Liver (tissue), 9 donors: Measurements from ENCODE around the gene ZBTB7B. TPM values are rescaled to one million over a fixed set of nuclear protein-coding genes. Genes with fewer than 3 reads are reported as not detected.
"Not testable (repeated sequence)": the region's sequence is repeated elsewhere in the genome, so short reads cannot be mapped to it uniquely, and the experiment has no call there.

ENCODE experiments used
- DNase-seq: peaks from one replicate; pipeline ENCODE4 v3.0.0-alpha.2; 2017; ENCODE audit warnings: low spot score
- H3K27ac ChIP-seq, 2 donors: one replicate each; pipeline ENCODE4 v1.7.0; 2013; ENCODE audit warnings: inconsistent platforms in 2 of 2, low read length in 2 of 2, control low read depth in 1 of 2, low read depth in 1 of 2, mild to moderate bottlenecking in 1 of 2
- H3K27me3 ChIP-seq, 4 donors: one replicate each; pipeline versions ENCODE4 v1.6.1 to v1.7.0; 2013; ENCODE audit warnings: low read length in 3 of 4, inconsistent platforms in 1 of 4, mild to moderate bottlenecking in 1 of 4, moderate library complexity in 1 of 4; ENCODE audit not compliant: control insufficient read depth in 4 of 4, insufficient read depth in 4 of 4
- H3K36me3 ChIP-seq, 4 donors: one replicate each; pipeline versions ENCODE4 v1.6.1 to v1.7.0; 2013; ENCODE audit warnings: low read length in 3 of 4, mild to moderate bottlenecking in 3 of 4, low read depth in 1 of 4, moderate library complexity in 1 of 4; ENCODE audit not compliant: control insufficient read depth in 4 of 4, insufficient read depth in 3 of 4
- H3K4me1 ChIP-seq, 4 donors: one replicate each; pipeline versions ENCODE4 v1.6.1 to v1.7.0; 2013; ENCODE audit warnings: low read length in 3 of 4, mild to moderate bottlenecking in 3 of 4, moderate library complexity in 1 of 4; ENCODE audit not compliant: control insufficient read depth in 4 of 4, insufficient read depth in 4 of 4
- H3K4me3 ChIP-seq, 3 donors: one replicate each; pipeline versions ENCODE4 v1.6.1 to v1.7.0; 2013; ENCODE audit warnings: low read length in 3 of 3, control low read depth in 1 of 3, low read depth in 1 of 3, mild to moderate bottlenecking in 1 of 3
- H3K9ac ChIP-seq, 2 donors: one replicate each; pipeline ENCODE4 v1.7.0; 2013; ENCODE audit warnings: low read length in 2 of 2, mild to moderate bottlenecking in 2 of 2, moderate library complexity in 2 of 2, control low read depth in 1 of 2, low read depth in 1 of 2
- H3K9me3 ChIP-seq, 4 donors: one replicate each; pipeline versions ENCODE4 v1.6.1 to v1.7.0; 2013; ENCODE audit warnings: low read length in 3 of 4; ENCODE audit not compliant: control insufficient read depth in 4 of 4
- GABPA ChIP-seq, 2 donors: IDR thresholded peaks in 1 of 2; conservative IDR thresholded peaks in 1 of 2; 2 replicates each; pipeline ENCODE4 v1.6.1; 2016; ENCODE audit warnings: antibody characterized with exemption in 2 of 2, mild to moderate bottlenecking in 1 of 2, moderate library complexity in 1 of 2
- MAX ChIP-seq: IDR thresholded peaks from 2 replicates; pipeline ENCODE4 v1.6.1; 2016; ENCODE audit warnings: antibody characterized with exemption
- NR2F2 ChIP-seq: IDR thresholded peaks from 2 replicates; pipeline ENCODE4 v1.6.1; 2016; ENCODE audit warnings: antibody characterized with exemption
- RAD21 ChIP-seq, 2 donors: IDR thresholded peaks; 2 replicates each; pipeline ENCODE4 v1.6.1; 2016; ENCODE audit warnings: antibody characterized with exemption in 2 of 2, mild to moderate bottlenecking in 2 of 2
- REST ChIP-seq: IDR thresholded peaks from 2 replicates; pipeline ENCODE4 v1.6.1; 2016; ENCODE audit warnings: antibody characterized with exemption, mild to moderate bottlenecking
- RXRA ChIP-seq, 2 donors: IDR thresholded peaks; 2 replicates each; pipeline ENCODE4 v1.6.1; 2017 to 2018; ENCODE audit warnings: antibody characterized with exemption in 2 of 2, mild to moderate bottlenecking in 1 of 2
- TAF1 ChIP-seq: conservative IDR thresholded peaks from 2 replicates; pipeline ENCODE4 v1.6.1; 2016; ENCODE audit warnings: antibody characterized with exemption, mild to moderate bottlenecking
- YY1 ChIP-seq: IDR thresholded peaks from 2 replicates; pipeline ENCODE4 v1.6.1; 2016; ENCODE audit warnings: antibody characterized with exemption, mild to moderate bottlenecking
- WGBS: extraction: QIAGEN DNeasy Blood & Tissue Kit; methylation state at CpG from one replicate; pipeline ENCODE4 v1.1.7; 2013; 5-methylcytosine and 5-hydroxymethylcytosine counted together
- polyA plus RNA-seq, 2 donors: library from polyadenylated mRNA; stranded (reverse) in 1 of 2; unstranded in 1 of 2; fragments of 200-250 nt in 1 of 2; fragments of >200 nt in 1 of 2; fragmentation: Nextera tagmentation in 1 of 2; extraction: Ambion mirVana in 1 of 2; gene quantifications; one replicate each; pipeline versions ENCODE4 v1.2.1 to v1.2.3, GENCODE V29; 2013 to 2015
- total RNA-seq, 2 donors: library from RNA; depleted of rRNA; stranded (reverse); fragments of >200 nt; gene quantifications; one replicate each; pipeline ENCODE4 v1.2.3, GENCODE V29; 2014
- donor health status: healthy.
- donor health status: healthy.
- donor health status: healthy.
- donor health status: healthy.
- donor health status: healthy.

ZBTB7B gene
- total and polyA plus RNA-seq, 4 donors: 7.0 to 50.2 (median 21.1) TPM

GRCh38 chr1:154974808-154975408, 27.7 kb upstream of the ZBTB7B start:
- Histone ChIP-seq H3K36me3 (peaks cover 0 to 11% (median 2%) of the 10 kb centered on the region in 4 donors), H3K9ac (peak overlapping the region; percentile 83 to 94), H3K9me3 (no peaks in the 10 kb centered on the region), H3K4me3 (peak overlapping the region; percentile 66 to 94 (median 70)), H3K27me3 (no peaks in the 10 kb centered on the region), H3K4me1 (peaks cover 11 to 40% (median 31%) of the 10 kb centered on the region in 4 donors), H3K27ac (peak overlapping the region; percentile 89 to 99)
- peak; percentile 93 for DNase-seq
- TF ChIP-seq RAD21 (IDR thresholded peaks at IDR 0.05): peak; percentile 16 to 26
- no peak for TF ChIP-seq NR2F2
- TF ChIP-seq RXRA (IDR thresholded peaks at IDR 0.05): no peak
- peak; percentile 52 for TF ChIP-seq MAX
- peak; percentile 79 for TF ChIP-seq TAF1
- TF ChIP-seq REST: peak; percentile 81
- under 1% methylated on average over 30 of the region's 30 CpGs for WGBS

- TF ChIP-seq YY1: peak; percentile 32
- TF ChIP-seq GABPA (IDR thresholded peaks at IDR 0.05 in 1 of 2, conservative IDR thresholded peaks at IDR 0.05 in 1 of 2): no peak
- under 1% methylated on average over 24 of the region's 24 CpGs for WGBS
- Histone ChIP-seq H3K27ac (peak overlapping the region; percentile 89 to 99), H3K36me3 (peaks cover 0 to 11% (median 2%) of the 10 kb centered on the region in 4 donors), H3K9me3 (no peaks in the 10 kb centered on the region), H3K4me1 (peaks cover 5 to 35% (median 27%) of the 10 kb centered on the region in 4 donors), H3K27me3 (no peaks in the 10 kb centered on the region), H3K4me3 (peak overlapping the region; percentile 66 to 94 (median 70)), H3K9ac (peak overlapping the region; percentile 83 to 94)
- DNase-seq: peak; percentile 65
Observed at GRCh38 chr1:154975409-154976059, 27.1 kb upstream of the ZBTB7B start.

- not testable (repeated sequence) for H3K9ac ChIP-seq, H3K4me3 ChIP-seq, H3K27me3 ChIP-seq, DNase-seq, H3K9me3 ChIP-seq, H3K27ac ChIP-seq
- Histone ChIP-seq H3K4me1 (peaks cover 0 to 20% (median 15%) of the 10 kb centered on the region in 4 donors), H3K36me3 (peaks cover 0 to 11% (median 2%) of the 10 kb centered on the region in 4 donors)
- WGBS: 81% methylated on average over 3 of the region's 3 CpGs
Observed at GRCh38 chr1:154977762-154978161, 24.8 kb upstream of the ZBTB7B start.
